ENCODE data around the gene IRF5.

IRF5 gene

GRCh38 chr7:128937647-128938543 lies at the start of gene IRF5:
IRF5 (plus strand) TSS chr7:128937927; CDS start chr7:128942082, 4,155 bp downstream.
- no peak for DNase-seq (ENCODE audit: low read depth)

- DNase-seq (ENCODE audit: low read depth): no peak
Measured at GRCh38 chr7:128888039-128888755, 49.5 kb upstream of the IRF5 start.

- no peak for DNase-seq (ENCODE audit: low read depth)
Measured at GRCh38 chr7:128888756-128889095, 49.0 kb upstream of the IRF5 start.

- no peak for DNase-seq (ENCODE audit: low read depth)
Measured at GRCh38 chr7:128889121-128889520, 48.6 kb upstream of the IRF5 start.

GRCh38 chr7:128890306-128891109 lies 47.2 kb upstream of the IRF5 start:
- no peak for DNase-seq (ENCODE audit: low read depth)

GRCh38 chr7:128891110-128891941 lies 46.4 kb upstream of the IRF5 start:
- DNase-seq (ENCODE audit: low read depth): no peak

GRCh38 chr7:128891942-128892269 lies 45.8 kb upstream of the IRF5 start:
- DNase-seq (ENCODE audit: low read depth): no peak

- DNase-seq (ENCODE audit: low read depth): no peak
Measured at GRCh38 chr7:128892521-128893250, 45.0 kb upstream of the IRF5 start.

GRCh38 chr7:128893251-128894100 lies 44.3 kb upstream of the IRF5 start:
- no peak for DNase-seq (ENCODE audit: low read depth)

- no peak for DNase-seq (ENCODE audit: low read depth)
Measured at GRCh38 chr7:128894101-128894440, 43.7 kb upstream of the IRF5 start.

- no peak for DNase-seq (ENCODE audit: low read depth)
Measured at GRCh38 chr7:128895320-128895719, 42.4 kb upstream of the IRF5 start.

GRCh38 chr7:128899392-128899791 lies 38.3 kb upstream of the IRF5 start:
- no peak for DNase-seq (ENCODE audit: low read depth)

GRCh38 chr7:128900237-128900636 lies 37.5 kb upstream of the IRF5 start:
- no peak for DNase-seq (ENCODE audit: low read depth)

- DNase-seq (ENCODE audit: low read depth): no peak
Measured at GRCh38 chr7:128902761-128903585, 34.8 kb upstream of the IRF5 start.

GRCh38 chr7:128903621-128904361 lies 33.9 kb upstream of the IRF5 start:
- DNase-seq (ENCODE audit: low read depth): no peak

- DNase-seq (ENCODE audit: low read depth): no peak
Measured at GRCh38 chr7:128904381-128905197, 33.1 kb upstream of the IRF5 start.

GRCh38 chr7:128906001-128906765 lies 31.5 kb upstream of the IRF5 start:
- DNase-seq (ENCODE audit: low read depth): no peak

All from activated T-cell treated with anti-CD3 and anti-CD28 coated beads for 48 hours (primary cell).